HG03575 (cell line): ENCODE results near the gene RAPGEF1.

Experiments
- ATAC-seq: cut with Tn5 transposase; IDR thresholded peaks from one replicate; pipeline ENCODE4 v1.9.1; 2021; ENCODE audit not compliant: unreplicated experiment, insufficient number of reproducible peaks, low FRiP score; ENCODE audit errors: extremely low read depth

Gene RAPGEF1

DNA sequence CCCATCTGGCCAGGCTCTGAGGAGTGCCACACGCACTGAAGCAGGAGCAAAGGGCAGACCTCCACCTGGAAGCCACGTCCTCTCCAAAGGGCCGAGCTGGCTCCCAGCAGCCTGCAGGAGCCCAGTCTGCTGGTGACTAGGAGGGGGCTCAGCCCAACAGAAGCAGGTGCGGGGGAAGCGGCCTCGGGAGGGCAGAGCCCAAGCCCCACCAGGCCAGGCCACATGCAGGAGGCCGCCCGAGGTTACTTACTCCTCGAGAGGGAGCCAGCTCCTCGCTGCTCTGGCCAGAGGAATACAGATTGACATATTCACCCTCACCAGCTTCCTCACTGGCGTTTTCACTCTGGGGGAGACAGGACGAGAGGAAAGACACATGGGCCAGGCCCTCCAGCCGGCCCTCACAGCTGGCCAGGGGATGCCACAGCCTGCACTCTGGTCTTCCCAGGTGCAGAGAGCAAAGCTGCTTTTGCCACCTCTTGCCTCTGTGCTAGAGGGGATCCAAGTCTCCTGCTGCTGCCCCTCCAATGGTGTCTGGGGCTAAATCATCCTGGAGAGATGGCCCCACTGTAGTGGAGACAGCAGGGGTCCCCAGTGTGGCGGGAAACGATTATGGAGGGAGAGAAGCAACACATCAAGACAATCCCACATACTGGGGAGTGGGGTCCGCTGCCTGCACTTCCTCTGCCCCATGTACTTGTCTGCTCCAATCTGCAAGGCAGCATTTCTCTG lies 136.0 kb downstream of the RAPGEF1 start:
- no peak for ATAC-seq

- ATAC-seq = no peak
Observed at GRCh38 chr9:131603199-131603598, 136.7 kb downstream of the RAPGEF1 start.

GRCh38 chr9:131601683-131602181 lies 138.1 kb downstream of the RAPGEF1 start:
- ATAC-seq = no peak

DNA sequence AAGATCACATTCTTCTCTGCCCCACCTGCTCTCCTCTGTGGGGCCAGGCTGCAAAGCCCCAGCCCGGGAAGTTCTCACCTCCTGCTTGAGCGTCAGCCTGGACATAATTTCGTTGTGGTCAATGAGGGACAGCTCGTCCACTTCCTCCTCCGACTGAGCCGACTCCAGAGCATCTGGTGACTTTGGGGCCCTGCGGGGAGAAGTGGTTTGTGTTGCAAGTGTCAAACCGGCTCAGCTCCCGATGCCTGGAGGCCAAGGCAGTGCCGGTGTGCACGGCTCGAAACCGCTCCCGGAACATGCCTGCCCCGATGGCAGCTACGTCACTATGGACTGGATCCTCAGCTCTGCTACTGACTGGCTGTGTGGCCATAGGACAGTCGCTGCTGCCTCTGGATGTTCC lies 141.8 kb downstream of the RAPGEF1 start:
- no peak for ATAC-seq

DNA sequence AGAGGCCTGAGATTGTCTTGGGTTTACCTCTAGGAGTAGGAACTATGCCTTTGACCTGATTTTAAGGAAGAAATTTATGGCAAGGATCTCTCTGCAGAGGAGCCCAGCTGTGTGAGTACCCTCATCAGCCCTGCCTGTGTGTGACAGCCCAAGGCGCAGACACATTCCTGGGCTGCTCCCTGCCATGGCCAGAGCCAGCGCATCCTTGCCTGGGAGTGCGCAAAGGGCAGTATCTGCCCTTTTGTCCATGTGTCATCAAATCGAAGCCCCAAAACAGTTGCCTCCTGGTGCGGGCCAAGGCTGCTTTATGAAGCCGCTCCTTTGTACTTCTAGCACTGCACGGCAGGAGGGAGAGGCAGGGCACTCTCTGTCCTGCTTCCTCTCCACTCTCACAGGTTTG lies 142.6 kb downstream of the RAPGEF1 start:
- ATAC-seq = no peak

DNA sequence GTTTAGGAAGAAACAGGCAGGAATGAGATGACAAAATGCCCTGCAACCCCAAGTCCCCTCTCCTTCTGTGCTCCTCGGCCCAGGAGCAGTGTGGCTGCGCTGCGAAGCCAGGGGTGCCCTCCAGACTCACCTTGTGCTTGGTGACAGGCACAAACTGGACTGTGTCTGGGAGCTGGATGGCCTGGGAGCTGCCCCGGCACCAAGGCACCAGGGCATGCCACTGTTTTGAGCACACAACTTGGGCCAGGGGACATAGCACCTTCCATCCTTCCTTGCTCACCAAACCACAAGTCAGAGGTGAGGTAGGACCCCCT lies 143.5 kb downstream of the RAPGEF1 start:
- no peak for ATAC-seq

DNA sequence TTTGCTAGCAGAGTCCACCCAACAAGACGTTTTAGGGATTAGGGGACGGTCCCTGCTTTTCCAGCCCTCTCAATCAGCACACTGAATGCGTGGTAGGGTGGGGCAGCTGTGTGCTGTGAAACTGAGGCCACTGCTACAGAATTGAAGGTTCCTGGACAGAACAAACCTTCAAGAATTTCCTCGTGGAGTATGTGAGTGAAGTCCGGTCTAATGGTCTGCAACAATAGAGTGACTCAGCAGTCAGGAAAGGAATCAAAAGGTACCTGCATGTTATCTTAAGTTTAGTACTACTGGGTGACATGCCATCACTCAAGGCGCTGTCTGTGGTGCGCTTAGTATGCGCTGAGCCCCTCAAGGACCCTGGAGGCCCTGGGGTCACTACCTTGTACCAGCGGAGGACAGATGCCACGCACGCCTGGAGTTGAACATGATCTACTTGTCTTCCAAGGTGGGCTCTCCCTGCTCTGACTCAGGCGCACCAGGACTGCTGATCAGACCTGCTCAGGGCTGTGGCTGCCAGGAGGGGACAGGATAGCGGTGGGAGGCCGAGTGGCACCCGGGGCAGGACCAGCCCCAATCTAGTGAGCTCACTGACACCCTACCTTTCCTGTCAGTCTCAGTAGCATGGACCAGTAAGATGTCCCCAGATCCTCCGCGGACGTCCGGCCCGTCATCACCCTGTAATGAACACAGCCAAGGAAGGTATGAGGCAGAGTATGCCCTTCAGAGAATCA lies 144.0 kb downstream of the RAPGEF1 start:
- no peak for ATAC-seq

- no peak for ATAC-seq
Observed at GRCh38 chr9:131594906-131595665, 144.8 kb downstream of the RAPGEF1 start.

- ATAC-seq = no peak
Observed at GRCh38 chr9:131593936-131594665, 145.8 kb downstream of the RAPGEF1 start.

DNA sequence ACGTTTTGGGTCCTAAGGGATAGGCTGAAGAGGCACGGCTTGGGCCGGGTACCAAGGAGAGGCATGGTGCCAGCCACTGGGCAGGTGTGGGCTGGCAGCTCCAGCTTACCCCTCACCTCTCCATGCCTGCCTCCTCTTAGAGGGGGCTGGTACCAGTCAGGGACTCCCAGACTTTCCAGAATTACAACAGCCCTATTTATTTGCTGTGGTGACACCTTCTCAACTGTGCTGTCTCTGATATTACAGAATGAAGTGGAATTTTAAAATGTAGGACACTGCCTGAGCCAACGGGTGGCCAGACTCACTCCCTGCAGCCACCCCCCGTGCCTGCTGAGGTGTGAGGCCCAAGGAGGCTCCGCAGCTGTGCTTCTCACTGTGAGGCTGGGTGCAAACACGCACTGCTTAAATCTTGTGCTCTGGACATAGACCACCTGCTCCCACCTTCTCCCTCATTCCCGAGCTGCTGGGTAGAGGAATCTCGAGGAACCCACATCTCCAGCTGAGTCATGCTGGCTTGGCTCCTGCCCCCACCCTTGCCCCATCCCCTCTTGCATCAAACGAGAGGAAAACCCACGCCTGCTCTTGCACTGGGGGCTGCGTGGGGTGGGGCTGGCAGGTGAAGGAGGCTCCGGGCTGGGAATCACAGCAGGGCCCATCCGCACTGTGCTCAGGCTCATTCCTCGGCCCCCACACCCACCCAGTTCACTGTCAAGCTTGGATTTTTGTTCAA lies 146.6 kb downstream of the RAPGEF1 start:
- ATAC-seq = no peak

DNA sequence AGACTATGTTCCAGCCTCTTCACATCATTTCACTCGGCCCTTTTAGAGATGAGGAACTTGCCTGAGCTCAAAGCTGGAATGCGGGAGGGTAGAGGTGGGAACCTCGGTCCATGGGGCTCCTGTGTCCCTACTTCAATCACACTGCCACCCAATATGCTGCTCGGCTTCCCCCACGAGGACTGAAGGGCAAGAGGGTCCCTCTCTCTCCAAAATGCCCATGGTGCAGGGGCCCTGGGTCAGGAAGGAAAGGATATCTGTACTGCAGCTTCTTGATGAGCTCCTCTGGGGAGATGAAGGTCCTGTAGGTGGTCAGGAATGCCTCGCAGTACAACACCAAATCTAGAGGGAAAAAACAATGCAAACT lies 148.0 kb downstream of the RAPGEF1 start:
- ATAC-seq = no peak

GRCh38 chr9:131590907-131591844 lies 148.7 kb downstream of the RAPGEF1 start:
- no peak for ATAC-seq

DNA sequence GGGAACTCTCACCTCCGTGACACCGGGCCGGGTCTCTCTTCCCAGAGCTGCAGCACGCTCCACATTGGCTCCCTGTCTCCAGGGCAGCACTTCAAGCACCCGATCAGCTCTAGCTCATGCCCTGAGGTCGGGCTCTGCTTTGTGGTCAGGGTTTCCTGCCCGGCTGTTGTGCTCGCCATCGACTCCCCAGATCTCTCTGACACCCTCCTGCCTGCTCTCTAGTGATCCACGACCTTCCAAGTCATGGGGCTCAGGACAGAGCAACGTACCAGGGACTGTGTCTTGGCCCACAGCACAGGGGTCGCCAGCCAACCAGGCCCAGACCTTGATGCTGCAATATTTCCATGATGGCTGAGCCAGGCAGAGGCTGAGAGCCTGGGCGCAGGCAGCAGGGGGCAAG lies 149.4 kb downstream of the RAPGEF1 start:
- no peak for ATAC-seq

GRCh38 chr9:131589993-131590392 lies 149.9 kb downstream of the RAPGEF1 start:
- no peak for ATAC-seq

DNA sequence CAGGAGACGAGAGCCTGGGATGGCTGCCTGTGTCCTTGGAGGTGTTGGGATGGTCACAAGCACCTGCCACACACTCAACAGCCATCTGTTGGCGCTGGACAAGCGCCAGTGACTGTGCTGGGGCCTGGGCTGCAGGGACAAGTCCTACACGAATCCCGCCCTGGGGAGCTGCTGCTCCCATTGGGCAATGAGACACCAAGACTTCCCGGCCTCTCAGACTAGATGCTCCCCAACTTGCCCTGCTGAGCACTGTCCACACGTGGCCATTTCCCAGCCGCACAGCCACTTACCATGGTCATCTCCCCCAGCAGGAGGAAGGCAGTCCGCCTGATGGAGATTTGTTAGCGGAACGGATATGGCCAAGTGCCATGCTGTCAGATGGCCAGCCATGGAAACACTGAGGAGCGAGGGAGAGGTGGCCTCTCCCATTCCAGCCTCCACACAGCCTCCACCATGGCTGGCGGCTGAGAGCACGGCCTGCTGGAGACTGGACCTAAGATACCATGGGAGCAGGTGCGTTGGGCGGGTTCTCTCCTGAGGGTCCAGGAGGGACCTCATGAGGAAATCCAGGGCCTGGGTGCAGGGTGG lies 150.7 kb downstream of the RAPGEF1 start:
- ATAC-seq = no peak

GRCh38 chr9:131588396-131588795 lies 151.5 kb downstream of the RAPGEF1 start:
- no peak for ATAC-seq

GRCh38 chr9:131587906-131588305 lies 152.0 kb downstream of the RAPGEF1 start:
- ATAC-seq = no peak
